ENCODE measurements around the gene TP53I11.

DNA sequence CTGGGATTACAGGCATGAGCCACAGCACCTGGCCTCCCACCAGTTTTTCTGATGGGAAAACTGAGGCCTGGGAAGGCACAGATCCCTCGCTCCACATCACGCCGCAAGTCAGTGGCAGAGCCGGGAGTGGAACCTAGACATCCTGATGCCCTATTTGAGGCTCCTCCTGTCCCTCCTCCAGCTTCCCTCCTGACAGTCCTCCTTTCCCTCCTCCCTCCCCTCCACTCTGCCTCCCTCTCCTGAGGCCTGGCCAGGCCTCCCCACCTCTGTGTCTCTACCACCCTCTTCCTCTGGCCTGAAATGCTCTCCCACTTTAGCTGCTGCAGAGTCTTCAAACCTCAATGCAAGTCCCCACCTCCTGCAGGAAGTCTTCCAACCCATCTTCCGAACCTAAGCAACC lies 13.3 kb upstream of the TP53I11 start:
- TF ChIP-seq, protein P1, sequence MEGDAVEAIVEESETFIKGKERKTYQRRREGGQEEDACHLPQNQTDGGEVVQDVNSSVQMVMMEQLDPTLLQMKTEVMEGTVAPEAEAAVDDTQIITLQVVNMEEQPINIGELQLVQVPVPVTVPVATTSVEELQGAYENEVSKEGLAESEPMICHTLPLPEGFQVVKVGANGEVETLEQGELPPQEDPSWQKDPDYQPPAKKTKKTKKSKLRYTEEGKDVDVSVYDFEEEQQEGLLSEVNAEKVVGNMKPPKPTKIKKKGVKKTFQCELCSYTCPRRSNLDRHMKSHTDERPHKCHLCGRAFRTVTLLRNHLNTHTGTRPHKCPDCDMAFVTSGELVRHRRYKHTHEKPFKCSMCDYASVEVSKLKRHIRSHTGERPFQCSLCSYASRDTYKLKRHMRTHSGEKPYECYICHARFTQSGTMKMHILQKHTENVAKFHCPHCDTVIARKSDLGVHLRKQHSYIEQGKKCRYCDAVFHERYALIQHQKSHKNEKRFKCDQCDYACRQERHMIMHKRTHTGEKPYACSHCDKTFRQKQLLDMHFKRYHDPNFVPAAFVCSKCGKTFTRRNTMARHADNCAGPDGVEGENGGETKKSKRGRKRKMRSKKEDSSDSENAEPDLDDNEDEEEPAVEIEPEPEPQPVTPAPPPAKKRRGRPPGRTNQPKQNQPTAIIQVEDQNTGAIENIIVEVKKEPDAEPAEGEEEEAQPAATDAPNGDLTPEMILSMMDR (IDR thresholded peaks at IDR 0.05 in 8 of 11, conservative IDR thresholded peaks at IDR 0.05 in 3 of 11), result no peak
- TF ChIP-seq POLR2A (IDR thresholded peaks at IDR 0.05), result no peak

Data from spleen (tissue), 7 donors.